ENCODE results near the gene SKP1. TPM values are rescaled to one million over a fixed set of nuclear protein-coding genes. Genes with fewer than 3 reads are reported as not detected.

Gene SKP1
- total and polyA plus RNA-seq, 9 of the 15 experiments (the other 6 are each of a cell fraction or from before 2014, with no cell fraction given) = 301 to 2,109 (median 639) TPM

- TF ChIP-seq ZNF318 (IDR thresholded peaks at IDR 0.05; ENCODE audit: borderline replicate concordance in 1 of 2, low read depth in 1 of 2) (no peak), TSC22D4 (tag; IDR thresholded peaks at IDR 0.05) (no peak), MYBL2 (IDR thresholded peaks at IDR 0.05; ENCODE audit: low read depth) (no peak), MYBL2 (CRISPR knock-in tag; IDR thresholded peaks at IDR 0.05; ENCODE audit: borderline replicate concordance) (no peak)
Observed at GRCh38 chr5:134100283-134101091, 76.3 kb downstream of the SKP1 start (continued).

Data from K562 (cell line).